ENCODE measurements around the gene GSDMA.

GSDMA gene

GRCh38 chr17:40026816-40027613 lies 64.2 kb downstream of the GSDMA start:
- TF ChIP-seq FOXK2 (IDR thresholded peaks at IDR 0.05) = no peak
- TF ChIP-seq ZNF384 (IDR thresholded peaks at IDR 0.05) = no peak
- no peak for TF ChIP-seq PKNOX1 (IDR thresholded peaks at IDR 0.05)
- no peak for TF ChIP-seq SP1 (IDR thresholded peaks at IDR 0.05)

More at GRCh38 chr17:40026816-40027613, 64.2 kb downstream of the GSDMA start:
- POLR2A ChIA-PET = interaction anchor here (1.0 kb wide), 1 partner anchor 14 kb away, joined by 3 read pairs; no protein-coding TSS in a partner anchor
- CTCF ChIA-PET = interaction anchor here (0.5 to 2.3 kb wide), 19 partner anchors 8 to 258 kb away, joined by 3 to 15 read pairs (median 4); partner anchors contain the start of genes CSF3 and NR1D1
- peak; percentile 82 for DNase-seq (ENCODE audit: extremely low spot score)
